Measurements from ENCODE around the gene C22orf23.

- no peak for TF ChIP-seq CTCF (conservative IDR thresholded peaks at IDR 0.05)
- no peak for TF ChIP-seq EZH2 (IDR thresholded peaks at IDR 0.05; ENCODE audit: low read depth)
These were observed 23.1 kb upstream of the C22orf23 start for GRCh38 chr22:37976547-37976946.
